NCI-H1436 treated with DMSO at 0.1 percent for 48 hours (cell line): ENCODE data around the gene CELF5.
"Not testable (repeated sequence)": the region's sequence is repeated elsewhere in the genome, so short reads cannot be mapped to it uniquely, and the experiment has no call there.

ENCODE experiments used
- DNase-seq: peaks from one replicate; lab custom pipeline; 2025; lab: John Stamatoyannopoulos, UW

The CELF5 gene

GRCh38 chr19:3207461-3208242 is 16.8 kb upstream of the CELF5 start:
- DNase-seq, result no peak

GRCh38 chr19:3208317-3209207 is 15.9 kb upstream of the CELF5 start:
- DNase-seq, result no peak

- no peak for DNase-seq
Observed at GRCh38 chr19:3210347-3211017, 14.0 kb upstream of the CELF5 start.

GRCh38 chr19:3211191-3211590 is 13.3 kb upstream of the CELF5 start:
- DNase-seq, result no peak

GRCh38 chr19:3213159-3213558 is 11.3 kb upstream of the CELF5 start:
- no peak for DNase-seq

GRCh38 chr19:3216874-3217273 is 7.6 kb upstream of the CELF5 start:
- no peak for DNase-seq

GRCh38 chr19:3220576-3220975 is 3.9 kb upstream of the CELF5 start:
- DNase-seq, result no peak

- DNase-seq, result not testable (repeated sequence)
Observed at GRCh38 chr19:3221576-3221975, 2.9 kb upstream of the CELF5 start.

- DNase-seq, result no peak
Observed at GRCh38 chr19:3222709-3223108, 1.8 kb upstream of the CELF5 start.

- no peak for DNase-seq
Observed at GRCh38 chr19:3225169-3225485, 666 bp downstream of the CELF5 start.

GRCh38 chr19:3225677-3226093 is 1.2 kb downstream of the CELF5 start:
- DNase-seq, result no peak

- no peak for DNase-seq
Observed at GRCh38 chr19:3227054-3227626, 2.7 kb downstream of the CELF5 start.

GRCh38 chr19:3229346-3229743 is 4.9 kb downstream of the CELF5 start:
- no peak for DNase-seq

GRCh38 chr19:3229888-3230496 is 5.5 kb downstream of the CELF5 start:
- DNase-seq, result no peak

GRCh38 chr19:3231288-3231687 is 6.8 kb downstream of the CELF5 start:
- DNase-seq, result no peak

- no peak for DNase-seq
Observed at GRCh38 chr19:3233116-3233515, 8.7 kb downstream of the CELF5 start.

GRCh38 chr19:3233831-3234230 is 9.4 kb downstream of the CELF5 start:
- no peak for DNase-seq

GRCh38 chr19:3234800-3235199 is 10.3 kb downstream of the CELF5 start:
- DNase-seq, result no peak

- not testable (repeated sequence) for DNase-seq
Observed at GRCh38 chr19:3235604-3236003, 11.1 kb downstream of the CELF5 start.

- no peak for DNase-seq
Observed at GRCh38 chr19:3236272-3236671, 11.8 kb downstream of the CELF5 start.

- DNase-seq, result no peak
Observed at GRCh38 chr19:3238066-3238561, 13.7 kb downstream of the CELF5 start.

GRCh38 chr19:3239367-3239766 is 14.9 kb downstream of the CELF5 start:
- no peak for DNase-seq
